Measurements from ENCODE around the gene GIMAP8.

Gene GIMAP8

DNA sequence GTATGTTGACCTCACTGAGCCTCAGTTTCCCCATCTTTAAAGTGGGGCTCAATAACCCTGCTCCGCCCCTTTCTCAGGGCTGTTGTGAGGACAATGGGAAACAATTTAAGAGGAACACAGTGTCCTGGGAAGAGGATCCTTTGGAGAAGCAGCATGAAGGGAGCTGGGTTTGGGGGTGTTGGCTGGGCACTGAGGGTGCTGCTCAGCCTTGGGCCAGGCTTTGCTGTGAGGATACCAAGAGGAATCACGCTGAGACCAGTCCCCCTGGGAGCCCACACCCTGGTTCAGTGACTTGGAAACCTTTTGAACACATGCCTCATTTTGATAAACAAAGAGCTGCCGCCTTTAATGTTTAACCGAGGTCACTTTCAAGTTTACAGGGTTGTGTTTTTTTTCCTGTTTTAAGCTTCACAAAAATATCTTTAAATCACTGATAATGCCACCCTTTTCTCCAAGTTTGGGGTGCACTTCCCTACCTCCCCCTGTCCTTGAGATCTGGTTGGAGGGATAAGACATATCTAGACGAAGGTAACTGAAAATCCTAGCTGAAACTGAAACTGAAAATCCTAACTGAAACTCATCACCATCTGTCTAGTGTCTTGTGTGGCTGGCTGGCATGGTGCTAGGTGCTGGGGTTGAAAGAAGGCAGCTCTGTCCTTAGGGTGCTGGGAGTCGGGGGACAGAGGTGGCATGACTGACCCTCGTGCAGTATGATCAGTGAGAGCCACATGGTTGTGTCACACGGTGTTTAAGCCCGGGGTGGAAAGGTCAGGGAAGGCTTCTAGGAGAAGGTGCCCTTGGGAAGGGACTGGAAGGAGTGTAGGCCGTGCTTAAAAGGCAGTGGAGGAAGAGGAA lies 43.6 kb upstream of the GIMAP8 start:
- TF ChIP-seq, protein P1, sequence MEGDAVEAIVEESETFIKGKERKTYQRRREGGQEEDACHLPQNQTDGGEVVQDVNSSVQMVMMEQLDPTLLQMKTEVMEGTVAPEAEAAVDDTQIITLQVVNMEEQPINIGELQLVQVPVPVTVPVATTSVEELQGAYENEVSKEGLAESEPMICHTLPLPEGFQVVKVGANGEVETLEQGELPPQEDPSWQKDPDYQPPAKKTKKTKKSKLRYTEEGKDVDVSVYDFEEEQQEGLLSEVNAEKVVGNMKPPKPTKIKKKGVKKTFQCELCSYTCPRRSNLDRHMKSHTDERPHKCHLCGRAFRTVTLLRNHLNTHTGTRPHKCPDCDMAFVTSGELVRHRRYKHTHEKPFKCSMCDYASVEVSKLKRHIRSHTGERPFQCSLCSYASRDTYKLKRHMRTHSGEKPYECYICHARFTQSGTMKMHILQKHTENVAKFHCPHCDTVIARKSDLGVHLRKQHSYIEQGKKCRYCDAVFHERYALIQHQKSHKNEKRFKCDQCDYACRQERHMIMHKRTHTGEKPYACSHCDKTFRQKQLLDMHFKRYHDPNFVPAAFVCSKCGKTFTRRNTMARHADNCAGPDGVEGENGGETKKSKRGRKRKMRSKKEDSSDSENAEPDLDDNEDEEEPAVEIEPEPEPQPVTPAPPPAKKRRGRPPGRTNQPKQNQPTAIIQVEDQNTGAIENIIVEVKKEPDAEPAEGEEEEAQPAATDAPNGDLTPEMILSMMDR (IDR thresholded peaks at IDR 0.05), result no peak
- H3K9me3 Mint-ChIP-seq, result no peaks in the 10 kb centered on the region
- peak overlapping the region; percentile 41 for H3K27ac Mint-ChIP-seq
- H3K4me1 Mint-ChIP-seq, result peaks cover 77% of the 10 kb centered on the region
- H3K4me3 Mint-ChIP-seq, result peak overlapping the region; percentile 91
- no peak for DNase-seq
- peaks cover 14% of the 10 kb centered on the region for H3K36me3 Mint-ChIP-seq (ENCODE audit: low read depth)
- peaks cover 17% of the 10 kb centered on the region for H3K27me3 Mint-ChIP-seq (ENCODE audit: low read depth, poor library complexity)

DNA sequence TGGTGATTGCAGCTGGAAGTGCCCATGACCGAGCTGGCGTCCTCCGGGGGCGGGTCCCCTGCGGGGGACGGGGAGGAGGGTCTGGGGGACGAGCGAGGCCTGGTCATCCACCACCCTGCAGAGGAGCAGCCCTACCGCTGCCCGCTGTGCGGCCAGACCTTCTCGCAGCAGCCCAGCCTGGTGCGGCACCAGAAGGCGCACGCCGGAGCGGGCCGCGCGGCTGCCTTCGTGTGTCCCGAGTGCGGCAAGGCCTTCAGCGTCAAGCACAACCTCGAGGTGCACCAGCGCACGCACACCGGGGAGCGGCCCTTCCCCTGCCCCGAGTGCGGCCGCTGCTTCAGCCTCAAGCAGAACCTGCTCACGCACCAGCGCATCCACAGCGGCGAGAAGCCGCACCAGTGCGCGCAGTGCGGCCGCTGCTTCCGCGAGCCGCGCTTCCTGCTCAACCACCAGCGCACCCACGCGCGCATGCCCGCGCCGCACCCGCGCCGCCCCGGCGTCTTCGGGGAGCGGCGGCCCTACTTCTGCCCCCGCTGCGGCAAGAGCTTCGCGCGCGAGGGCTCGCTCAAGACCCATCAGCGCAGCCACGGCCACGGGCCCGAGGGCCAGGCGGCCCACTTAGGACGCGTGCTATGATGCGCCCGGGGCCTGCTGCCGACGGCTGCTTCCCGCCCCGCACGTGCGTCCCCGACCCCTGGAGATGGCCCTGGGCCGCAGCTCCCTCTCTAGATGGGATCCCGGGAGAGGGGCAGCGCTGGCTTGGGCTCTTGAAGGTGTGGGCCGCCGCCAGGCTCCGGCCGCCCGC lies 42.6 kb upstream of the GIMAP8 start:
- Mint-ChIP-seq H3K9me3 (no peaks in the 10 kb centered on the region), H3K4me1 (peaks cover 77% of the 10 kb centered on the region), H3K27me3 (ENCODE audit: low read depth, poor library complexity) (peaks cover 21% of the 10 kb centered on the region), H3K4me3 (no peak overlapping the region), H3K36me3 (ENCODE audit: low read depth) (peaks cover 14% of the 10 kb centered on the region), H3K27ac (no peak overlapping the region)
- TF ChIP-seq, protein P1 (IDR thresholded peaks at IDR 0.05), result no peak
- DNase-seq, result no peak

DNA sequence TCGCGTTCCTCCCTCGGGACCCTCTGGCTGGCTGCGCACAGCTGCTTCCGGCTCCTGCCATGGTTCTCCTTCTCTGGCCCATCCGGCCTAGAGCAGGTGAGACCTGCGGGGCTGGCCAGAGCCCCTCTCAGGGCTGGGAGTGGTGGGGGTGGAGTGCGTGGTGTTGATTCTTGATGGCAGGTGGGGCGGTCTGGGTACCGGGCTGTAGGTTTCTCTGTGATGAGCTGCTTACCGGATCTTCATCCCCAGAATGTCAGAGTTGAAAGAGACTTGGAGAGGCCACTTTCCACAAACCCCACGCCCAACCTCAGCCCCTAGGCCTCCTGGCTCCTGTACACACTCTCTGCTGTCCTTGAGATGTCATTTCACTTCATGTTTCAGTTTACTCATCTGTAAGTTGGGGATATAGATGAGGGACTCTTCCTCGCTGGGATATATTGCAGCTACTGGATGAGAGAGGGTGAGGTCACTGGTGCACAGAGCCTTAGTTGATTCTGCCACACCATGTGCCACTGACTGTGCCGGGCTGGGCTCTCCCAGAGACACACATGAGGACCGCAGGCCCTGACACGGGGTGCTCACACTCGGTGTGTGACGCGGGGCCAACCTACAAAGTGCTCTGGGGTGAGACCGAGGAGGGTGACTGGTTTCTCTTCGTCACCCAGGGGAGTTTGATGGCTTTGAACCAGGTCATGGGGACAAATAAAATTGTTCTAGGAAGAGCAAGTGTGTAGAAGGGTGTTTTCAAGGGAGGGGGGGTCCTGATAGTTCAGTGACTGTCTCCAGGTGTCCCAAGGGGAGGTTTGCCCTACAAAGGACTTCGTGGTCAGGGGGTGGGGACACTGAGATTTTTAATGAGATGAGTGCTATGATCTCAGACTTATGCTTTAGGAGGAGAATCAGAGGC lies 41.8 kb upstream of the GIMAP8 start:
- H3K36me3 Mint-ChIP-seq (ENCODE audit: low read depth), result peaks cover 14% of the 10 kb centered on the region
- no peak for DNase-seq
- H3K27me3 Mint-ChIP-seq (ENCODE audit: low read depth, poor library complexity), result peaks cover 23% of the 10 kb centered on the region
- no peak overlapping the region for H3K4me3 Mint-ChIP-seq
- peaks cover 77% of the 10 kb centered on the region for H3K4me1 Mint-ChIP-seq
- H3K27ac Mint-ChIP-seq, result no peak overlapping the region
- TF ChIP-seq, protein P1 (IDR thresholded peaks at IDR 0.05), result no peak
- no peaks in the 10 kb centered on the region for H3K9me3 Mint-ChIP-seq

DNA sequence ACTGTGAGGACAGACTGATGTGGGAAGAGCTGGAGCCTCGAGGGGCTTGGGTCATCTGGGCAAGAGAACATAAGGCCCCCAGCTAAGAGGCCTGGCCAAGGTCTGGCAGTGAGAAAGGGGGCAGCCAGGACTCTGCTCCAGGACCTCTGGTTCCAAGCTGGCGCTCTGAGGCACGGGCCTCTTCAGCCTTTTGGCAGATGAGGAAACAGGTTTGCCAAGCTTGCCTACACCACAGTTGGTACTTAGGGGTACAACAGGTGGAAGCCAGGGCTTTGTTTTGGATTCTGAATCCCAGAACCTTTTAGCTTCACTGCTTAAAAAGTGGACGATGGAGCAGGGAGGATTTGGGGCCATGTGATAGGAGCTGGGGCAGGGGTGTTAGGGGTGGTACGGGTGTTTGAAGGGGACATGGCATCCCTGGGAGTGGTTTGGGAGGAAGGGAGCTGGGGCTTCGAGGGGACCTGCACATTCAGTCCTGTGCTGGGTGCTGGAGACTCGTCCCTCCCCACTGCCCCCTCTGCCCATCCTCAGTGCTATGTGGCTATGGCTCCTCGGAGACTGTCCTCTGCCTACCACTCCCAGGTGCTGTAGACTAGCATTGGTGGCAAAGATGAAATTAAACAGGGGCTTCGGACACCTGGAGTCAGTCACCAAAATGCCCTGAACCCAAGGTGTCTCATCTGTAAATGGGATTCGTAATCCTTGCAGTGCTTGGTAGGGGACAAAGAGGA lies 41.0 kb upstream of the GIMAP8 start:
- TF ChIP-seq, protein P1 (IDR thresholded peaks at IDR 0.05), result no peak
- Mint-ChIP-seq H3K27me3 (ENCODE audit: low read depth, poor library complexity) (peaks cover 26% of the 10 kb centered on the region), H3K9me3 (no peaks in the 10 kb centered on the region), H3K27ac (peak overlapping the region; percentile 48), H3K4me3 (no peak overlapping the region), H3K4me1 (peaks cover 72% of the 10 kb centered on the region), H3K36me3 (ENCODE audit: low read depth) (peaks cover 14% of the 10 kb centered on the region)
- no peak for DNase-seq

DNA sequence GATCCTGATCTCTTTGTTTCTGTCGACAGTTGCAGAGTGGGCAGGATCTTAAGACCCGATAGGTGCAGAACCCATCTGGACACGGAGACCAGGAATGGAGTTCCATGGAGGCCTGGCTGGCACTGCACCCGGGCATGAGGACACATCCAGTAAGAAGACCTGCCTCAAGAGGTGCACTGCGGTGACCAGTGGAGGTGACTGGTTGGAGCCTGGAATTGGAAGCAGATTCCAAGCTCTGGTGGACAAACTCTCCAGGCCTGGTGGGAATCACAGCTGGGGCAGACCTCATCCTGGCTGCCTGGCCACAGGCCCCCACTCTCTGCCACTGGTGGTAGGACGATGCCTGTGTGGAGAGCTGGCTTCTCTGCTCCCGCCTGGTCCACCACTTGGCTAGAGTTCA lies 40.3 kb upstream of the GIMAP8 start:
- TF ChIP-seq, protein P1 (IDR thresholded peaks at IDR 0.05), result no peak
- H3K36me3 Mint-ChIP-seq (ENCODE audit: low read depth), result peaks cover 14% of the 10 kb centered on the region
- H3K27ac Mint-ChIP-seq, result no peak overlapping the region
- no peaks in the 10 kb centered on the region for H3K9me3 Mint-ChIP-seq
- peaks cover 74% of the 10 kb centered on the region for H3K4me1 Mint-ChIP-seq
- H3K27me3 Mint-ChIP-seq (ENCODE audit: low read depth, poor library complexity), result peaks cover 27% of the 10 kb centered on the region
- DNase-seq, result no peak
- H3K4me3 Mint-ChIP-seq, result no peak overlapping the region
